Esophagus muscularis mucosa (tissue), 4 donors: Measurements from ENCODE around the gene PTPRB.

Source experiments
- CTCF ChIP-seq, 3 experiments: fragments of 200-600 bp in 2 of 3; fragments of 450-650 bp in 1 of 3; sonication (generic) in 2 of 3; IDR thresholded peaks; one replicate each; pipeline ENCODE4 v1.5.1; 2017 to 2019; ENCODE audit warnings: antibody characterized with exemption in 3 of 3, mild to moderate bottlenecking in 2 of 3, moderate library complexity in 1 of 3
- EP300 ChIP-seq: sonication (generic); formaldehyde crosslinking; IDR thresholded peaks from one replicate; pipeline ENCODE4 v1.6.1; 2017; ENCODE audit warnings: antibody characterized with exemption
- POLR2AphosphoS5 ChIP-seq, 2 donors: sonication (generic); formaldehyde crosslinking; IDR thresholded peaks; one replicate each; pipeline ENCODE4 v1.6.1; 2017; ENCODE audit warnings: antibody characterized with exemption in 2 of 2

GRCh38 chr12:70648831-70649230 is 11.6 kb upstream of the PTPRB start:
- TF ChIP-seq EP300 (no peak), POLR2AphosphoS5 (IDR thresholded peaks at IDR 0.05) (no peak), CTCF (IDR thresholded peaks at IDR 0.05) (no peak)
